DMS79 (cell line): ENCODE measurements around the gene FAM83F.
"Not testable (repeated sequence)": the region's sequence is repeated elsewhere in the genome, so short reads cannot be mapped to it uniquely, and the experiment has no call there.

Experiments
- DNase-seq: peaks from one replicate; lab custom pipeline; 2025; lab: John Stamatoyannopoulos, UW

Gene FAM83F

GRCh38 chr22:39966470-39966869 is 28.3 kb upstream of the FAM83F start:
- no peak for DNase-seq

DNA sequence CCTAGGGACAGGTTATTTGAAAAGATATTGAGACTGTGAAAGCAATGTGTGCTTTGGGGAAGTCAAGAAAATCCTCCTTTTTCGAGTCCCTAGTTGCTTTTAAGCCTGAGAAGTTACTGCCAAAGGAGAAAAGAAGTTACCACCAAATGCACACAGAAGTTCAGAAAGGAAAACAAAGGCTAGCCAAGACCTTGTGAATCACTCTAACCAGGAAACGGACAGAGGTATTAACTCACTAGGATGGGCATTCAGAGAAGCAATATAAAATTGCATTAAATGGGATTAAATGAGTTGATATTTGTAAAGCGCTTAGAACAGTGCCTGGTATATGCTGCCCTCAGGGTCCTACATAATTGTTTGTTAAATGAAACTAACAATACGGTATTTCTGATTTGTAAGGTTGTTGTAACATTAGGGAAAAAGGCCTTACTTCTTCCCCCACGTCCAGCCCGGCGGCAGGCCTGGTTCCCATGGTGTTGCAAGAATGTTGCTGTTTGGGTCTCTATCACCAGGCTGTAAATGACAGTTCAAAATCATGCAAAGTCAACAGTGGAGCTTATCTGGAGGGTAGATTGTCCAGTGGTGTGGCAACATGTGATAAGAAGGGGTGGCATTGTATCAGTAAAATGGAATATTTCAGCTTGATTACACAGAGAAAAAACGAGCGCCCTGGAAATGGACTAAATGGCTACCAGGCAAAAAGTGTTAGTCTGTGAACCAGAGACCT is 27.5 kb upstream of the FAM83F start:
- DNase-seq, result no peak

DNA sequence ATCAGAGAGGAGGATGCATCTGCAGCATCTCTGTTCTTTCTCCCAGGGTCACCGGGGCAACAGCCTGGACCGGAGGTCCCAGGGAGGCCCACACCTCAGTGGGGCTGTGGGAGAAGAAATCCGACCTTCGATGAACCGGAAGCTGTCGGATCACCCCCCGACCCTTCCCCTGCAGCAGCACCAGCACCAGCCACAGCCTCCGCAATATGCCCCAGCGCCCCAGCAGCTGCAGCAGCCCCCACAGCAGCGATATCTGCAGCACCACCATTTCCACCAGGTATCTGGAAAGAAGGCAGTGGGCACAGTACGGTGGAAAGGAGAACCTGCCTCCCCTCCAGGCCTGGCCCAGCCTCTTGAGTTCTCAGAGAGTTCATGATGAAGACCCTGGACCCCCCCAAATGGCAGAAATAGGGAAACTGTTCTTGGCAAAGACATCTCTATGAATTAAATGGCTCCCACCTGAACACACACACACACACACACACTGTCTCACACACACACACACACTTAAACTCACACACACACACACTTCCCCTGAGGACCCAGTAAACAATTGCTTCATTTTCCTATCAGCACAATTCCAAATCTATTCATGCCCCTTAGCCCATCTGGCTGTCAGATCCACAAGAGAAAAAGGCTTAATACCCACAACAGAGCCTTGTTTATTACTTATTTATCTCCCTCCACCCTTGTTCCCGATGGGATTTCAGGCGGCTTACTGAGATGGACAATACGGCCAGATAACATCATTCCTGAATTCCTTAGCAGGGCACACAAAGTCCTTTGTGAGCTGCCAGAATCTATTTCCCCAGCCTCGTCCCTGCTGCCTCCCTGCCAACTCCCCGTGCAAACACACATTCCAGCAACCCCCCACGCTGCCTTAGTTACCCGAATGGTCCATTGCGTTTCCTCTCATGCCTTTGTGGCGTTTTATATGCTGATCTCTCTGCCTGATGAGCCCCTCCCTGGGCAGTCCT is 26.5 kb upstream of the FAM83F start:
- DNase-seq, result no peak

DNA sequence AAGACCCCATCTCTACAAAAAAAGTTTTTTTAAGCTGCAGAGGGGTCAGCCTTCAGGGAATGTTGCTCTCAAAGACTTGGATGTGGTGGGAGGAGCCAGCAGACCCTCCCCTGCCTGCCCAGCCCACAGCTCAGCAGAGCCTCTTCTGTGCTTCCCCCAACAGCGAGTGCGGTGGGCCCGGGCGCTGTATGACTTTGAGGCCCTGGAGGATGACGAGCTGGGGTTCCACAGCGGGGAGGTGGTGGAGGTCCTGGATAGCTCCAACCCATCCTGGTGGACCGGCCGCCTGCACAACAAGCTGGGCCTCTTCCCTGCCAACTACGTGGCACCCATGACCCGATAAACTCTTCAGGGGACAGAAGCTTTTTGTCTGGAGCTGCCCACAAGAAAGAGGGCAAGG is 24.0 kb upstream of the FAM83F start:
- no peak for DNase-seq

GRCh38 chr22:39972641-39973040 is 22.1 kb upstream of the FAM83F start:
- no peak for DNase-seq

GRCh38 chr22:39973656-39974055 is 21.1 kb upstream of the FAM83F start:
- DNase-seq, result no peak

GRCh38 chr22:39974065-39974464 is 20.7 kb upstream of the FAM83F start:
- no peak for DNase-seq

DNA sequence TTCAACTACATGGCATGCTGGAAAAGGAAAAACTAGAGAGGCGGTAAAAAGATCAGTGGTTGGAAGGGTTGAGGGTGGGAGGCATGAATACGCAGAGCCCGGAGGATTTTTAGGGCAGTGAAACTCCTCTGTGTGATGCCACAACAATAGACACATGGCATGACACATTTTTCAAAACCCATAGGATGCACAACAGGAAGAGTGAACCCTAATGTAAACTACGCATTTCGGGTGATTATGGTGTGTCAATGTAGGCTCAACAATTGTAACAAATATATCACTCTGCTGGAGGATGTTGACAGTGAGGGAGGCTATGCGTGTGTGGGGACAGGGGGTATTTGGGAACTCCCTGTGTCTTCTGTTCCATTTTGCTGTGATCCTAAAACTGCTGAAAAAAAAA is 15.7 kb upstream of the FAM83F start:
- DNase-seq, result no peak

GRCh38 chr22:39979458-39979857 is 15.3 kb upstream of the FAM83F start:
- DNase-seq, result no peak

GRCh38 chr22:39980596-39980995 is 14.2 kb upstream of the FAM83F start:
- DNase-seq, result no peak

GRCh38 chr22:39983346-39983745 is 11.4 kb upstream of the FAM83F start:
- no peak for DNase-seq

DNA sequence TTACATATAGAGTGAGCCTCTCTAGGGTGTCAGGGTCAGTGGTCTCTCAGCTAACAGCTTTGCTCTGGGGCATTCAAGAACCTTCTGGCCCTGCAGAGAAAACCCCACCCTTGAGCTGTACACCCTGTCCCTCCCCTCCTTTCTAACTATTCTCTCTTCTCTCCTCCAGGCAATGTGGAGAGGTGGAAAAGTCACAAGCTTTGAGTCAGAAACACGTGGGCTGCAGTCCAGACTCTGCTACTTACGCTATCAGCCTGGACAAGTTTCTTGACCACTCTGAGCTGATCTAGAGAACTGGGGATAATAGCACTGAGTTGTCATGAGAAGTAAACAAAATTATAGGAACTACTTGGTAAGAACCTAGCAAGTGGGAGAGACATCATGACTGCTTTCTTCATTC is 10.7 kb upstream of the FAM83F start:
- no peak for DNase-seq

DNA sequence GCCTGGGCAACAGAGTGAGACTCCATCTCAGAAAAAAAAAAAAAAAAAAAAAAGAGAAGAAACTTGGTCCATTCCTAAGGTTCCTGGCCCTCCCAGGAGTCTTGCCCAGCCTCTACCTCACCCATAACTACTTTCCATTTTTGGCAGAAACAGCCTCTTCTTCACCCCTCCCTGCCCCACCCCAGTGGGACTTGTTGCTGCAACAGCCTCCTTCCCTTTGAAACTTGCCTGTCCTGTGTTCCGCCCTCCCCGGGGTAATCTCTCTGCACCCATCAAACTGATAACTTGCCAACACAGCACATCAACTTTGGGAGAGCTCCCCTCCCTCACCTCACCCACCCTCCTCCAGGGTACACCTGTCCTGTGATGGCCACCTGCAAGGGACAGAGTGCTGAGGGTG is 10.0 kb upstream of the FAM83F start:
- DNase-seq, result no peak

- DNase-seq, result no peak
Observed at GRCh38 chr22:39985383-39986035, 9.2 kb upstream of the FAM83F start.

GRCh38 chr22:39988386-39989114 is 6.2 kb upstream of the FAM83F start:
- DNase-seq, result no peak

DNA sequence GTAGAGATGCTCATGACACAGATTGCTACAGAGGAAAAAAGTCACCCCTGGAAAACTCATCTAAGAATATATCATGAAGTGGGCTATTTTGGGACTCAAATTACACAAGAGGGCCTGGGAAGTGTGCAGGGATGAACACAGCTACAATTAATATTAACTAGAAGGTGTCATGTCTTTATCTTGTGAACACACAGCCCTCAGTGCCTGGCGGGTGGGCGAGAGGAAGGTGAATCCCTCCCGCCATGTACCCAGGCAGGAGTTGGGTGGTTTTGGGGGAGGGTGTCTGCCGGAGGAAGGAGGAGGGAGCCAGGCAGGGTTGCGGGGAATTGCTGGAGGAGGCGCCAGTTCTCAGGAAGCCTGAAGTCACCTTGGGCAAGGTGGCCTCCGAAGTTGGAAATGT is 5.1 kb upstream of the FAM83F start:
- no peak for DNase-seq

DNA sequence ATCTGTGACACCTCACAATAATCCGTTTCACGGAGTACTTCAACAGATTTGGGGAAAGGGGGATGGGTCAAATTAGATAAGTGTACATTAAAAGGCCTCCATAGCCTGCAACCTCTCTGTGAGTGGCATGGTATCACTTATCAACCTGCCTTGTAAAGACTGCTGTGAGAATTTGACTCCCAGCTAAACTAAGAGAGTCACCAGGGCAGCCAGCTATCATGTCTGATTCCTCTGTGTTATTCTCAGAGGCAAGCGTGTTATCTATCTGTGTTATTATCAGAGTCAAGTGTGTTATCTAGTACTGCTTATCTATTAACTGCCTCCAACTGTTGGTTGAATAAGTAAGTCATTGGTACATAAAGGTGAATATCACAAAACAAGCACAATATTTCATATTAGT is 4.1 kb upstream of the FAM83F start:
- no peak for DNase-seq

- no peak for DNase-seq
Observed at GRCh38 chr22:39991159-39991860, 3.4 kb upstream of the FAM83F start.

DNA sequence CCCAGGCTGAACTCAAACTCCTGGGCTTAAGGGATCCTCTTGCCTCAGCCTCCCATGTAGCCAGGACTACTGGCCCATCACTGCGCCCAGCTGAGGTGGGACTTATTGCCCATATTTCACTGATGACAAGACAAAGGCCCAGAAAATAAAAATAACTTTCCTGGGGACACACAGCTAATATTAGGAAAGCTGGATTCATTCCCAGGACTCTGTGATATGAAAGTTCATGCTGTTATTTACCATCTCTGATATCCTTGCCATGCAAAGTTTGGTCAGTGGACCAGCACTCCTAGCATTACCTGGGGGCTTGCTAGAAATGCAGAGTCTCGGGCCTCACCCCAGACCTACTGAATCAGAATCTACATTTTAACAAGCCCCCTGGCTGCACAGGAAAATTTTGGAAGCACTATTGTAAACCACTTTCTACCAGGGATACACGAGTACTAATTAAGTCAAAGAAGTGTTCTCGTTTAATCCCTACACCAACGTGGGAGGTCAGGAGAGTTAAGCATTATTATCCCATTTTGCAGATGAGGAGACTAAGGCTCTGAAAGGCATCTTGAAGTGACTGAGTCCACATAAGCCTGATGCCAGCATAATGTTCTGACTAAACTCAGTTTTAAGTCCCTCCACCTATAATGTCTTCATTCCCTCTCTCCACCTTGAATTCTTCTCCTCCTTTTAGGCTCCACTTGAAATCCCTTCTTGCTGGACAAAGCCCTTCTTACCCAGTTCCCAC is 2.5 kb upstream of the FAM83F start:
- no peak for DNase-seq

DNA sequence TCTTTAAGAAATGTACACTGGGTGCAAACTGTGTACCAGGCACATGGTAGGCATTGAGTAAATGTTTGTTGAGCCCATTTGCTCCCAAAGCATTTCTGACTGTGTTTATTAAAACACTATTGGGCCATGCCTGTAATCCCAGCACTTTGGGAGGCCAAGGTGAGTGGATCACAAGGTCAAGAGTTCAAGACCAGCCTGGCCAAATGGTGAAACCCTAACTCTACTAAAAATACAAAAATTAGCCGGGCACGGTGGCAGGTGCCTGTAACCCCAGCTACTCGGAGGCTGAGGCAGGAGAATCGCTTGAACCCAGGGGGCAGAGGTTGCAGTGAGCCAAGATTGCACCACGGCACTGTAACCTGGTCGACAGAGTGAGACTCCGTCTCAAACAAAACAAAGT is 1.9 kb upstream of the FAM83F start:
- not testable (repeated sequence) for DNase-seq
